ENCODE data around the gene RNFT2. TPM values are rescaled to one million over a fixed set of nuclear protein-coding genes. Genes with fewer than 3 reads are reported as not detected.
A peak's percentile ranks its signal among the peaks of the same experiment; 100 is the strongest.

The RNFT2 gene
- total and polyA plus RNA-seq, 7 experiments from 2014 or later = 1.2 to 8.3 (median 5.7) TPM

- peaks cover 7 to 11% of the 10 kb centered on the region in 2 donors for H3K4me1 ChIP-seq (ENCODE audit: control insufficient read depth in 2 of 2, insufficient read depth in 2 of 2, low read length in 2 of 2)
- H3K4me3 ChIP-seq (ENCODE audit: low read length) = peak overlapping the region; percentile 99
- H3K27me3 ChIP-seq (ENCODE audit: control insufficient read depth in 2 of 2, insufficient read depth in 2 of 2, low read length in 2 of 2) = no peaks in the 10 kb centered on the region
- H3K36me3 Mint-ChIP-seq = no peaks in the 10 kb centered on the region
- peaks cover 12 to 31% (median 24%) of the 10 kb centered on the region in 7 donors for H3K4me1 Mint-ChIP-seq
- H3K36me3 ChIP-seq (ENCODE audit: control insufficient read depth in 2 of 3, insufficient read depth in 3 of 3, low read length in 3 of 3) = peaks cover 0 to 3% (median 0%) of the 10 kb centered on the region in 3 experiments
- H3K27ac Mint-ChIP-seq = peak overlapping the region; percentile 87 to 99 (median 94)
- peak in 8 of 9 donors; percentile 11 to 44 (median 33) for DNase-seq
- no peaks in the 10 kb centered on the region for H3K27me3 Mint-ChIP-seq
- H3K9me3 Mint-ChIP-seq = peaks cover 0 to 4% (median 0%) of the 10 kb centered on the region in 11 donors
- intact Hi-C loops (cut with micrococcal nuclease) = loop anchor here (2.0 to 10.0 kb wide), 6 partner anchors 106 to 1559 kb away; partner anchors contain the start of genes FBXO21 (in 1 of the 2), MAP1LC3B2 (in 1 of the 2), MED13L (in 1 of the 2) and PEBP1 (in 1 of the 2)
- peak overlapping the region; percentile 97 for H3K27ac ChIP-seq (ENCODE audit: low read depth, low read length)
- POLR2A ChIA-PET = no interaction called here
- H3K4me3 Mint-ChIP-seq = peak overlapping the region; percentile 78 to 99 (median 94)
- ATAC-seq = no peak
- CTCF ChIA-PET = no interaction called here
- H3K9me3 ChIP-seq (ENCODE audit: control insufficient read depth in 2 of 3, low read length in 3 of 3) = no peaks in the 10 kb centered on the region
Measured at GRCh38 chr12:116818341-116818856, 80.3 kb downstream of the RNFT2 start.

- no peaks in the 10 kb centered on the region for H3K27me3 Mint-ChIP-seq
Measured at GRCh38 chr12:116818948-116819832, 81.1 kb downstream of the RNFT2 start.

DNA sequence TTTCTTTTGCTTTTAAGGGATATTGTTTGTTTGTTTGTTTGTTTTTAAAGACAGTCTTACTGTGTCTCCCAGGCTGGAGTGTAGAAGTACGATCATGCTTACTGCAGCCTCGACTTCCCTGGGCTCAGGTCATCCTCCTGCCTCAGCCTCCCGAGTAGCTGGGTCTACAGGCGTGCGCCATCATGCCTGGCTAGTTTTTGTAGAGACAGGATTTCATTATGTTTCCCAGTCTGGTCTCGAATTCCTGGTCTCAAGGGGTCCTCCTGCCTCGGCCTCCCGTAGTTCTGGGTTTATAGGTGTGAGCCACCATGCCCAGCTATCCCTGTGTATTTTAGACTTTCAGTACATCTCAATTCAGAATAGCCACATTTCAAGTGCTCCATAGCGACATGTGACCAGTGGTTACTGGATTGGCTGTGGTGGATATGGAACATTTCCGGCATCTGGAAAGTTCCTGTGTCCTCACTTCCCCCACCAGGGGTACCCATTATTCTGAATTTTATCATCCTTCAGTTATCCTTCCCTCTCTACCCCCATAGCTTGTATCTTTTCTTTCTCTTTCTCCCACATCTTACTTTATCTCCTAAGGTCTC, 82.0 kb downstream of the RNFT2 start:
- Mint-ChIP-seq H3K9me3 (peaks cover 0 to 5% (median 0%) of the 10 kb centered on the region in 11 donors), H3K36me3 (peaks cover 0 to 5% (median 4%) of the 10 kb centered on the region in 5 donors), H3K27ac (peak overlapping the region; percentile 48 to 96 (median 87)), H3K4me1 (peaks cover 12 to 31% (median 24%) of the 10 kb centered on the region in 7 donors), H3K27me3 (no peaks in the 10 kb centered on the region), H3K4me3 (peak overlapping the region; percentile 18 to 93 (median 58))
- peak overlapping the region; percentile 97 for H3K27ac ChIP-seq (ENCODE audit: low read depth, low read length)
- H3K4me1 ChIP-seq (ENCODE audit: control insufficient read depth in 2 of 2, insufficient read depth in 2 of 2, low read length in 2 of 2) = peaks cover 7 to 11% of the 10 kb centered on the region in 2 donors
- CTCF ChIA-PET = no interaction called here
- intact Hi-C loops (cut with micrococcal nuclease) = no loop called here
- POLR2A ChIA-PET = no interaction called here
- H3K36me3 ChIP-seq (ENCODE audit: control insufficient read depth in 2 of 3, insufficient read depth in 3 of 3, low read length in 3 of 3) = peaks cover 0 to 3% (median 0%) of the 10 kb centered on the region in 3 experiments
- no peak for DNase-seq
- no peak overlapping the region for H3K4me3 ChIP-seq (ENCODE audit: low read length)
- no peak for ATAC-seq
- H3K27me3 ChIP-seq (ENCODE audit: control insufficient read depth in 2 of 2, insufficient read depth in 2 of 2, low read length in 2 of 2) = no peaks in the 10 kb centered on the region
- H3K9me3 ChIP-seq (ENCODE audit: control insufficient read depth in 2 of 3, low read length in 3 of 3) = peaks cover 0 to 4% (median 0%) of the 10 kb centered on the region in 3 experiments

More at GRCh38 chr12:116818948-116819832, 81.1 kb downstream of the RNFT2 start:
- peak; percentile 86 to 94 (median 91) for DNase-seq
- Histone ChIP-seq H3K27ac (ENCODE audit: low read depth, low read length) (peak overlapping the region; percentile 97), H3K9me3 (ENCODE audit: control insufficient read depth in 2 of 3, low read length in 3 of 3) (no peaks in the 10 kb centered on the region), H3K36me3 (ENCODE audit: control insufficient read depth in 2 of 3, insufficient read depth in 3 of 3, low read length in 3 of 3) (peaks cover 0 to 3% (median 0%) of the 10 kb centered on the region in 3 experiments), H3K4me3 (ENCODE audit: low read length) (peak overlapping the region; percentile 99), H3K27me3 (ENCODE audit: control insufficient read depth in 2 of 2, insufficient read depth in 2 of 2, low read length in 2 of 2) (no peaks in the 10 kb centered on the region), H3K4me1 (ENCODE audit: control insufficient read depth in 2 of 2, insufficient read depth in 2 of 2, low read length in 2 of 2) (peaks cover 7 to 11% of the 10 kb centered on the region in 2 donors)
- Mint-ChIP-seq H3K27ac (peak overlapping the region; percentile 87 to 99 (median 96)), H3K9me3 (peaks cover 0 to 4% (median 0%) of the 10 kb centered on the region in 11 donors), H3K4me3 (peak overlapping the region; percentile 78 to 99 (median 94)), H3K4me1 (peaks cover 12 to 31% (median 24%) of the 10 kb centered on the region in 7 donors), H3K36me3 (no peaks in the 10 kb centered on the region)
- intact Hi-C loops (cut with micrococcal nuclease) = loop anchor here (1.0 to 10.0 kb wide), 11 partner anchors 81 to 1558 kb away; partner anchors contain the start of genes FBXO21 (in 2 of the 2), FBXW8 (in 2 of the 2), RNFT2 (in 2 of the 2) and SPRING1 (in 2 of the 2)
- peak; percentile 90 for ATAC-seq
- POLR2A ChIA-PET = no interaction called here
- CTCF ChIA-PET = no interaction called here

- Histone ChIP-seq H3K27ac (ENCODE audit: low read depth, low read length) (no peak overlapping the region), H3K4me1 (ENCODE audit: control insufficient read depth in 2 of 2, insufficient read depth in 2 of 2, low read length in 2 of 2) (peaks cover 7 to 11% of the 10 kb centered on the region in 2 donors), H3K9me3 (ENCODE audit: control insufficient read depth in 2 of 3, low read length in 3 of 3) (peaks cover 0 to 6% (median 0%) of the 10 kb centered on the region in 3 experiments), H3K27me3 (ENCODE audit: control insufficient read depth in 2 of 2, insufficient read depth in 2 of 2, low read length in 2 of 2) (no peaks in the 10 kb centered on the region), H3K36me3 (ENCODE audit: control insufficient read depth in 2 of 3, insufficient read depth in 3 of 3, low read length in 3 of 3) (peaks cover 0 to 3% (median 0%) of the 10 kb centered on the region in 3 experiments), H3K4me3 (ENCODE audit: low read length) (no peak overlapping the region)
- peaks cover 0 to 6% (median 2%) of the 10 kb centered on the region in 11 donors for H3K9me3 Mint-ChIP-seq
- peaks cover 12 to 31% (median 24%) of the 10 kb centered on the region in 7 donors for H3K4me1 Mint-ChIP-seq
- peak overlapping the region in 2 of 9 donors; percentile 7 to 92 for H3K27ac Mint-ChIP-seq
- DNase-seq (no peak), ATAC-seq (no peak)
- H3K36me3 Mint-ChIP-seq = peaks cover 0 to 13% (median 13%) of the 10 kb centered on the region in 5 donors
- ChIA-PET CTCF (no interaction called here), POLR2A (no interaction called here)
- intact Hi-C loops (cut with micrococcal nuclease) = no loop called here
- no peaks in the 10 kb centered on the region for H3K27me3 Mint-ChIP-seq
- H3K4me3 Mint-ChIP-seq = peak overlapping the region in 1 of 10 donors; percentile 93
Measured at GRCh38 chr12:116821291-116821690, 83.2 kb downstream of the RNFT2 start.

DNA sequence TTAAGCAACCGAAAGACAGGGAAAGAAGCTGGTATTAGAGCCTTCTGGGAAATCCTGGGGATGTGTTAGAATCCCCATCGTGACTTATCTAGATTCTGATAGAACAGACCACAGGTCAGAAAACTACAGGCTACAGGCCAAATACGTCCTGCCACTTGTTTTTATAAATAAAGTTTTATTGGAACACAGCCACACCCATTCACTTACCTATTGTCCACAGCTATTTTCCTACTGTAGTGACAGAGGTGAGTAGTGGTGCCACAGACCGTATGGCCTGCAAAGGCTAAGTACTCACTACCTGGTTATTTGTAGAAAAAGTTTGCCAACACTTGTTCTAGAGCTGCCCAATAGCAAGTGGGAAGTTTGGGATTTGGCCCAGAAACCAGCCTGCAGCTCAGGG, 89.3 kb downstream of the RNFT2 start:
- ChIA-PET POLR2A (no interaction called here), CTCF (no interaction called here)
- ATAC-seq (no peak), DNase-seq (no peak)
- H3K27me3 Mint-ChIP-seq = no peaks in the 10 kb centered on the region
- Histone ChIP-seq H3K4me3 (ENCODE audit: low read length) (no peak overlapping the region), H3K9me3 (ENCODE audit: control insufficient read depth in 2 of 3, low read length in 3 of 3) (peaks cover 0 to 6% (median 0%) of the 10 kb centered on the region in 3 experiments), H3K27ac (ENCODE audit: low read depth, low read length) (no peak overlapping the region), H3K4me1 (ENCODE audit: control insufficient read depth in 2 of 2, insufficient read depth in 2 of 2, low read length in 2 of 2) (no peaks in the 10 kb centered on the region), H3K27me3 (ENCODE audit: control insufficient read depth in 2 of 2, insufficient read depth in 2 of 2, low read length in 2 of 2) (no peaks in the 10 kb centered on the region), H3K36me3 (ENCODE audit: control insufficient read depth in 2 of 3, insufficient read depth in 3 of 3, low read length in 3 of 3) (no peaks in the 10 kb centered on the region)
- H3K9me3 Mint-ChIP-seq = peaks cover 0 to 5% (median 0%) of the 10 kb centered on the region in 11 donors
- H3K4me1 Mint-ChIP-seq = no peaks in the 10 kb centered on the region
- intact Hi-C loops (cut with micrococcal nuclease) = no loop called here
- H3K36me3 Mint-ChIP-seq = peaks cover 0 to 21% (median 17%) of the 10 kb centered on the region in 5 donors
- H3K27ac Mint-ChIP-seq = no peak overlapping the region
- H3K4me3 Mint-ChIP-seq = no peak overlapping the region

DNA sequence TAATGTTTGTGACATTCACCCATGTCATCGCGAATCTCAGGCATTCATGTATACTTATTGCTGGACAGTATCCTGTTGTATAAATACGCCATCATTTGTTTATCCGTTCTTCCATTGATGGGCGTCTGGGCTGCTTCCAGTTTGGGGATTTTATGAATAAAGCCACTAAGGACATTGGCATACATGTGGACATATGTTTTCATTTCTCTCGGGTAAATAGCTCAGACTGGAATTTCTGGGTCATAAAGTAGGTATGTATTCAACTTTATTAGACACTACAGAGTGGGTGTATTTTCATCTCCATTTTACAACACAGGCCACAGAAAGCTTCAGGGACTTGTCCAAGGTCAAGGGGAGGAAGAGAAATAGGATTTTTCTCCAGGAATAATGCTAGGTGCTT, 94.2 kb downstream of the RNFT2 start:
- H3K9me3 Mint-ChIP-seq = peaks cover 0 to 5% (median 0%) of the 10 kb centered on the region in 11 donors
- ATAC-seq (no peak), DNase-seq (no peak)
- no peak overlapping the region for H3K27ac Mint-ChIP-seq
- peaks cover 3 to 26% (median 17%) of the 10 kb centered on the region in 5 donors for H3K36me3 Mint-ChIP-seq
- Histone ChIP-seq H3K27ac (ENCODE audit: low read depth, low read length) (no peak overlapping the region), H3K9me3 (ENCODE audit: control insufficient read depth in 2 of 3, low read length in 3 of 3) (no peaks in the 10 kb centered on the region), H3K27me3 (ENCODE audit: control insufficient read depth in 2 of 2, insufficient read depth in 2 of 2, low read length in 2 of 2) (no peaks in the 10 kb centered on the region), H3K4me3 (ENCODE audit: low read length) (no peak overlapping the region), H3K36me3 (ENCODE audit: control insufficient read depth in 2 of 3, insufficient read depth in 3 of 3, low read length in 3 of 3) (peaks cover 0 to 7% (median 0%) of the 10 kb centered on the region in 3 experiments), H3K4me1 (ENCODE audit: control insufficient read depth in 2 of 2, insufficient read depth in 2 of 2, low read length in 2 of 2) (no peaks in the 10 kb centered on the region)
- intact Hi-C loops (cut with micrococcal nuclease) = no loop called here
- H3K27me3 Mint-ChIP-seq = no peaks in the 10 kb centered on the region
- ChIA-PET CTCF (no interaction called here), POLR2A (no interaction called here)
- H3K4me1 Mint-ChIP-seq = peaks cover 0 to 2% (median 0%) of the 10 kb centered on the region in 7 donors
- no peak overlapping the region for H3K4me3 Mint-ChIP-seq

Data from naive thymus-derived CD4-positive, alpha-beta T cell (primary cell).